HG03045 (cell line): Measurements from ENCODE around the gene CFAP65.

ENCODE experiments used
- ATAC-seq: cut with Tn5 transposase; IDR thresholded peaks from one replicate; pipeline ENCODE4 v1.9.1; 2021; ENCODE audit warnings: mild to moderate bottlenecking, moderate library complexity; ENCODE audit not compliant: unreplicated experiment

The CFAP65 gene

DNA sequence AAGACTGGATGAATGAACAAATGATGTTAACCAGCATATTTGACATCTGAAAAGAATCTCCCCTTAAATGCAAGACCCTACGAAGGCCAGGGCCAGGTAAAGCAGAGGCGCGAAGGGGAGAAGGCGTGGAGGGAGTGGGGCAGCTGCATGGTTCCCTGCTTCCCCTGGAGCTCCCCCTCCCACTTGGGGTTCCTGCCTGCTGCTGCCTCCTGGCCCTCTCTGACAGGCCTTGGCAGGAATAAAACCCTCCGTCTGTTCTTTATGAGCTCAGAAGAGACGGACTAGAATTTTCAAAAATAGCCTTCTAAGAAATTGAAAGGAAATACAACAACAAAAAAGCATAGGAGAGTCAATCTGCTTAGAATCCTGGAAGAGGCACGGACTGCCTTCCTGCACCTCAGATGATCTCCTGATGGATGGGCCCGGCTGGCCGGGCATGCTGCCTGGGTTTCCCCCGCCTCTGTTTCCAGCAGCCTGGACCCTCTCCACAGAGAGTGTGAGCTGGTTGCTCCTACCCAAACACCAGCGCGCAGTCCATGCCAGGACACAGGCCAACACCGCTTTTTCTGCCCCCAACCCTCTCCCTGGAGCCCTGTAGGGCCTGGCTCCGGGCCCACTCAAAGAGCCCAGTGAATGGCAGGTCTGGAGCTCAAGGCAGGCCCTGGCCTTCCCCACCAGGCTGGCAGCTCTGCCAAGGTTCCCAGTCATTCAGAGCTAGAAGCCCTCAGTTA, 23.9 kb downstream of the CFAP65 start:
- ATAC-seq, result no peak

DNA sequence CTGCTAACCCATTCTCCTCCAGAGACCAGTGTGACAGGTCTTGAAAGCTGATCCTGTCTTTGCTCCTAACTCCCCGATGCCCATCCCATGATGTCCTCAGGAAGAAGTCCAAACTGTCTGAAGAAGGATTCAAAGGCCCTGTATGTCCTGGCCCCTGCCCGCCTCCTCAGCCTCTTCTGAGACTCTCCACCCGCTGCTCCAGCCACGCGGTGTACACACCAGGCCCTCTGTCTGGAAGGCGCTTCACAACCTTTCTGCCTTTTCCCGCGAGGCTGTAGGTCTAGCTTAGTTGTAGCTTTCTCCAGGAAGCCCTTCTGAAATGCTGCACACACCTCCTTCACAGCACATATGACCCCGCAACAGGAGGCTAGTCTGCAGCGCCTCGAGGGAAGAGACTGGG, 24.6 kb downstream of the CFAP65 start:
- no peak for ATAC-seq

DNA sequence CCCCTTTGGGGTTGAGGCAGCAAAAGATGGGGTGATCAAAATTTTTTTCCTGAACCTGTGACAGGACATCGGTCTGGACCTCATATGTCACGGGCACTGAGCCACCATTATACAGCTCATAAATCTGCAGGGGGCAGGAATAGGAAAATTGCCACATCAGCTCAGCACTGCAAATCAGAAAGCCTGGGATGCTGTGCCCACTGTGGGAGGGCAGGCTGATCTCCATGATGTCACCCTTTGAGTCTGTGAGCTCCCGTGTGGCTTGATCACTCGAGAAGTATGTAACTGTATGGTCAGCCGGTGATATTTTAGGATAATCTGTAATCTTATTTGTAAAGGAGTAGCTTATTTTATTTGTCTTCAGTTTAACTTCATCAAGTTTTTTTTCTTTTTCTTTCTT, 30.4 kb downstream of the CFAP65 start:
- ATAC-seq, result no peak

DNA sequence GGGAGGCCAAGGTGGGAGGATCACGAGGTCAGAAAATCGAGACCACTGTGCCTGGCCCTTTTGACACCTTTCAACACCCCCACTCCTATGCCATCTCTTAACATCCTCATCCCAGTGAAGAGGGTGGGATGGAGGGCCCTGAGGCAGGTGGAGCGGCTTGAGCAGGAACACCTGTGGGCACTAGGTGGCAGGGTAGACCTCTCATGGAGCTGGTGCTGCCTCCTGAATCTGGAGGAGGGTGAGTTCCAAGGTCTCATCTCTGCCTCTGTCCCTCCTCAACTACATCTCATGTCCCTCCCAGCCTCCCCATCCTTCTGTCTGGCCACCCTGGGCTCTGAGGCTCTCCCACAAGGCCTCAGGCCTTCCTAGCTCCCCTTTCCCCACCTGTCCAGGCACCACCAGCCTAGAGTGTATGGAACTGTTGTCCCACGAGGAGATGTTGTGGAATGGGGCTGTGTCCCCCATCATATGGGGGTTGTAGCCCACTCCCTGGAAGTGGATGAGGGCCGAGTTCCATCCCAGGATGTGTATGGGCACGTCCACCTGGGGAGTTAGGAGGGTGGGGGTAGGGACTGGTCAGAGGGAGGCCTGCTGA, 31.1 kb downstream of the CFAP65 start:
- no peak for ATAC-seq

DNA sequence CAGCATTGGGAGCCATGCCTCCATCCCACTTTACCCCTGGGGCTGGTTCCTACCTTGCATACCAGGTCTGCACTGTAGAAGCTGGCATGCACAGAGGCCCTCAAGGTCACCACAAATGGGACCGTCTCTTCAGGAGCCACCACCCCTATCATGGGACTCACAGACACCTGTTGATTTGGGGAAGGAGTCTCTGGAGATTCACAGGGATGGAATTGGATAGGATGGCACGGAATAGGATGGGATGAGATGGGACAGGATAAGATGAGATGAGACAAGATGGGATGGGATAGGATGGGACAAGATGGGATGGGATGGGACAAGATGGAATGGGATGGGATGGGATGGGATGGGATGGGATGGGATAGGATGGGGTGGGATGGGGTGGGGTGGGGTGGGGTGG, 32.0 kb downstream of the CFAP65 start:
- ATAC-seq, result no peak

DNA sequence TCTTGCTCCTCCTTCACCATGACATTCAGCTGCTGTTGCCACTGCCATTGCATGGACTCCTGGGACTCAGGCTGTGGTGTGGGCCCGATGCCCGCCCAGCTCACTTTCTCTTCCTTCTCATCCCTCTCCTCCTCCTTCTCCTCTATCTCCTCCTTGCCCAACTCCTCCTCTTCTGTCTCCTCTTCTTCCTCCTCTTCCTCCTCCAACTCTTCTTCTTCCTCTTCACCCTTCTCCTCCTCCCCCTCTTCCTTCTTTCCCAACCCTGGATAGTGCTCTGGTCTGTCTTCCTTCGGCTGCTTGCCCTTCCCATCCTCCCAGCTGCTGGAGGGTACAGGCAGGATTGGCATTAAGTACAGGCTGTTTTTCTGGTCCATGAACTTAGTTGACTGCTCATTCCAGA, 37.3 kb downstream of the CFAP65 start:
- no peak for ATAC-seq

DNA sequence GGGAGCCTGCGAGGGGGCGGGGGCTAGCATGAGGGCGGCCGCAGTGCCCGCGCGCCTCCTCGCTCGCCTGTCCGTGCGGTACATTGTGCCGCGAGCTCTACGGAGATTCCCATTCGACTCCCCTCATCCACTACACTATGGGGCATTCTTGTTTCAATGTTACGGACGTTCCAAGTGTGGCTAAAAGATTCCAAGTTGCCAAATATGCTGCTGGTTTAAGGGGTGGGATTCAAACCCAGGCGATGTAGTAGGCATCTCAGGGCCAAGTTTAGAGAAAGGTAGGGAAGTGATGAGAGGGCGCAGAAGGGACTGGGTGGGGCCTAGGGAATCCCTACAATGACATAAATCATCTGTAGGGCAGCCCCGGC, 38.1 kb downstream of the CFAP65 start:
- ATAC-seq, result no peak

DNA sequence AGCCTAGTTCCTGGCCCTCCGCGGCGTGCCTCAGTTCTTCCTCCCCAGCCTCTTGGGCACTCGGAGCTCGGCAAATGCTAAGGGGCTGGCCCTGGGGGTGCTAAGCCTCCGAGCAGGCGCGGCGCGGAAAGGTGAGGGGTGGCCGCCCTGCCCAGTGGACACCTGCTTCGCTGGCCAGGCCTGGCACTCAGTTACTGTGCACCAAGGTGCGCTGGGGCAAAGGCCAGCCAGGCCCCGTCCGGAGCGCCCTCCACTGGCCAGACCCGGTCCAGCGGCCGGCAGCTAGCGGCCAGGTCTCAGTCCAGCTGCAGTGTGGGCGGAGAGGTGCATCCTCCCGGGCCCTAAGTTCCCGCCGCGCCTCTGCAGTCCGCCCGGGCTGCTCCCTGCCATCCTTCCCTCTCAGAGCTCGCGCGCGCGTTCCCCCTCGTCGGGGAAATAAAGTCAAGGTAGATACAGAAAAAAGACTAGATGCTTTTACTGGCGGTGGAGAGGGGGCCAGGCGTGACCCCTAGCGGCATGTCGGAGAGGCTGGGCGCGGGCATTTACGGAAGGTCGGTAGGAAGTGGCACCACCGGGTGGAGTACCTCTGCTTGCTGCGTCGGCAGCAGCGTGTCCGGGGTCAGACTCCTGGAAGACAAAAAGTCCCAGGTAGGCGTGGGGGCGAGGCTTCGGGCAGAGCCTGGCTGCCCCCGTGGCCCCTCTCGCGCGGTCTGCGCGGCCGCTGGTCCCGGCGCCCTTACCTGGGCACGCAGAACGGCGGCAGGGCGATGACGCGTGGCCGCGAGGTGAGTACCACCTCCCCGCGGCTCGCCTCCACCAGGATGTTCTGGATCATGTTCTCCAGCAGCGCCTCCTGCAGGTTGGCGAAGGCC, 38.7 kb downstream of the CFAP65 start:
- ATAC-seq, result no peak

DNA sequence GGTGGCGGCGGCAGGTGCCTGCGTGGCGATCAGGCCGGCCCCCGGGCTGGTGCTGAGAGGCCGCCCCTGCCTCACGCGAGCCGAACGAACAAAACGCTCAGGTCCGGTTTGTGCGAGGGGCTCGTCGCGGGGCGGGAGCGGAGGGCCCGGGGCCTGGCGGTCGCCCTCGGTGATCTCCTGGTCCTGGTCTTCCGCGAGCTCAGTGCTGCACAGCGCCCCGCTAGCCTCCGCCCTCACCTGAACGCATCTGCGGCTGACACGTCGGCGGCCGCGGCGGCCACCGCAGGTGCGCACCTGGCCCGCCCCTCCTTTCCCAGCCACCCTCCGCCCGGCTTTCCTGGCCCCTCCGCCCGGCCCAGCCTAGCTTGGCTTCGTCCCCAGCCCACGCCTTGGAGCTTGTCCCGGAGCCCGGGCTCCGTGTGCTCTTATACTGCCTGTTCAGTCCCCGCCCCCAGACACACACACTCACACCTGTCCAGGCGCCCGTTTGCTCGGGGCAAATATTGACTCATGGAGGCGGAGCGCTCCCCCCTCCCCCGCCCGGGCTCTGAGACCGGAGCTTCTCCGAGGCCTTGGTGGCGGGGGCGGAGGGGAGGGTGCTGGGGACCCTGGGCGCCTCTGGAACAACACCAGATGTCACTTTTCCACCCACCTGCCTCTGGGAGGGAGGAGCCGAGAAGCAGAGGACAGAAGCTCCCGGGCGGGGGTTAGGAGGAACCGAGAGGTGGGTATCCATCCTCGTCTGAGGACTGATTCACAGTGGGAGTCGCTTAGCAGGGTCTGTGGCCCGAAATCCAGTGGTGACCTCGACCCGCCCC, 39.5 kb downstream of the CFAP65 start:
- no peak for ATAC-seq

DNA sequence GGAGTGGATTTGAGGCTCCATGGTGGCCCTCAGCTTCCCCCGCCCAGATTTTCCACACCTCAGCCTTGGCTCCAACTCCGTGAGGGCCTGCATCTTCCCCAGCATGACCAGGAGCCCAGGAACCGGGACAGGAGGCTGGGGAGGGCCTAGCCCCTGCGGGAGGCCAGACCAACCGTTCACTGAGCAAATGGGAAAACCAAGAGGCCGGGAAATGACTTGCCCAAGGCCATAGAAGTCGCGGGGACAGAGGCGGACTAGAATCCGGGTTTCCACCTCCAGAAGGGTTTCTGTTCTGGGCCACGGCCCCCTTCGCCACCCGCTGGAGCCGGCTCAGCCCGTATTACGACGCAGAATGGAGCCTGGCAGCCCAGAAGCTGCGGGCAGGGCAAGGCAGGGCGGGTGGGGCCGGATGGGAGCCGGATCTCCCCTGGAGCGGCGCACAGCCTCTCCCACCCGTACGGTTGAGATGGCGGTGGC, 40.2 kb downstream of the CFAP65 start:
- no peak for ATAC-seq

DNA sequence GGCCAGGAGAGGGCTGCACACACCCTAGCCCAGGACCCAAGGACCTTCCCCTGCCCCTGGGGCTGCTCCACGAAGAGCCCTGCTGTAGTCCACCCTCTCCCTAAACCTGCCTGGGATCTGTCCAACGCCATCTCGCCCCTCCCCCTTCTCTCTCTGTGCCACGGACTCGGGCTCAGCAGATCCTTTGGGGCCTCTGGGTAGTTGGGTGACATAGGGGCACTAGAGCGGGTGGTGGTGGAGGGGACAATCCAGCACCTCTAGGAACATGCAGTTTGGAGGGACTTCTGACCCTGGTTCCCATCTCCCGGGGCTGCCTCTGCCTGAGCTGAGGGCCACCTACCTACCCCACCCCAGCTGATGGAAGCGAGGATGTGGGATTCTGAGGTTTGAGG, 40.8 kb downstream of the CFAP65 start:
- no peak for ATAC-seq

DNA sequence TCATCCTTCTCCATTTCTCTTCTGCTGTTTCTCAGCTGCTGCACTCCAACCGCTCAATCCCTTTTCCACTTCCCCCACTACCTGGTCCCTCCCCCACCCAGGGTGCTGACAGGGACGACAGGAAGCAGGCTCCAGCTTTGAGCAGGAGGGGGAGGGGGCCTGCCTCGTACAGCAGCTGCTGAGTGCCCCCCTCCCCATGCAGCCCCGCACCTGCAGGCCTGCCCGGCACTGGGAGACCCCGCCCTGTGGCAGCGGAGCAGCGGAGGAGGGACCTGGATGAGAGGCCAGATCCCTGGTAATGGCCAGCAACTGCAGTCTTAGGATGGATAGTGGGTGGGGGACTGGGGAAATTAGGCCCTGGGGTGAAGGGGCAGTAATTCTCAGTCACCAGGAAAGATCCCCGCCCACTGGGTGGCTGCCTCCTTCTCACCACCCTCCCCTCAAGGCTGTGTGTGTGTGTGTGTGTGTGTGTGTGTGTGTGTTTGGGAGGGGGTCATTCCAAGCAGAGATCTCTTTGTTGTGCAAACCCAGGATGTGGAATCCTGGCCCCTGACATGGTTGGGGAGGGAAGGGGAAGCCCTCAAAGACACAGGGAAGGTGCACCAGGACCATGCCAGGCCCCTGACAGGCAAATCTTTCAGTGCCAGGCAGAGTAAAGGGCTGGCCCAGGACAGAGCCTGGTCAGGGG, 41.3 kb downstream of the CFAP65 start:
- ATAC-seq, result no peak

DNA sequence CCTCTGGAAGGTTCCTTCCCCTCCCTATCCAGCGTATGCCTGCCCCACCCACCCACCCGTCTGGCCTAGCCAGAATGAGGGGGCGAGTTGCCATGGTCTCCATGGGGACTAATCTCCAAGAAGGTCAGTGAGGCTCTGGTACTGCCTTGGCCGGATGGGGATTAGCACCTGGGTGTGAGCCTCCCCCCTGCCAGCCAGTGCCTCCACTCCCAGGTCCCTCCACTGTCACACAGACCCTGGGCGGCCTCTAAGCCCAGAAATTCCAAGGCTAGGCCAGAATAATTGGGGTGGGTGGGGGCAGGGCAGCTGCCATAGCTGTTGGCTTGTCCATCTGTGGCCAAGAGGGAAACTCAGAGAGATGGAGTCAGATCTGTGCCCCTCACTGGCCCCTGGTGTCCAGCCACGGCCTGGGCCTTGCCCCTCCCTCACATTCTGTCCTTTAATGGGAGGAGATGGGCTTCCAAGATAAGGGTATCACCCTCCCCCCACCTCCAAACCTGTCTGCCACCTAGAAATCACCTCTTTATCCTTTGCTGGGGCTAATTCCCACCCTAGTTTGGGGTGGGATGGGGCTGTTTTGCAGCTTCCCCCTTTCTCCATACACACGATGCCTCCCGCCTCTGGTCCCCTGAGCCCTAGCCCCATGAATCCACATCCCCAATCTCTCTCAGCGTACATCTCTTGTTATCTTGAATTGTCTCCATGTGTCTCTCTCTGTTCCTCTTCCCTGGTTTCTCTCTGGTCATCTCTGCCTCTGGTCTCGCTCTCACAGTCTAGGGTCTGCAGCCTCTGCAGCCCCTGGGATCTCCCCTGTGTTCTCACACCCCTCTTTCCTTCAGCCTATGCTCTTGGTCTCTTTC, 42.1 kb downstream of the CFAP65 start:
- no peak for ATAC-seq

DNA sequence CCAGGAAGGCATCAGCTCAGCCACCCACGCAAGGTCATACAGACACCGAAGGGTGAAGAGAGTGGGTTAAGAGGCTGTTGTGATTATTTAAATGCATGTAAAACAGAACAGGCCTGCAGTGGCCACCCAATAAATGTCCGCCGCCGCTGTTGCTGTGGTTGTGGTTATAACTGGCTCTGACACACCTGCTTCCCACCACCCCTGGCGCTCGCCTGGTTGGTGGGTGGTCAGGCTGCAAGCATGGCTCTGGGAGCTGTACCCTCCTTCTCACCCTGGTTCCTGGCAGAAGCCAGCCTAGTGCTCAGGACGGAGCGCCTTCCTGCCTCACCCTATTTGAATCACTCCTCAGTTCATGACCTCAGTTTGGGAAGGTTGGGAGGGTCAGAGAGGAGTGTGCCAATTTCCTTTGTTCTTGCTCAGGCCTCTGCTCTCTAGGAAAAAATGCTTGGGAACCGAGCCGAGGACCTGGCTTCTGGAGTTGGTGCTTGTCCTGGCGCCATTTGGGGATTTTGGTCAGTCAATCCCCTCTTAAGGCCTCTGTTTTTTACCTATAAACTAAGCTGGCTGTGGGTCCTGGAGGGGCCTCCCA, 42.8 kb downstream of the CFAP65 start:
- no peak for ATAC-seq

DNA sequence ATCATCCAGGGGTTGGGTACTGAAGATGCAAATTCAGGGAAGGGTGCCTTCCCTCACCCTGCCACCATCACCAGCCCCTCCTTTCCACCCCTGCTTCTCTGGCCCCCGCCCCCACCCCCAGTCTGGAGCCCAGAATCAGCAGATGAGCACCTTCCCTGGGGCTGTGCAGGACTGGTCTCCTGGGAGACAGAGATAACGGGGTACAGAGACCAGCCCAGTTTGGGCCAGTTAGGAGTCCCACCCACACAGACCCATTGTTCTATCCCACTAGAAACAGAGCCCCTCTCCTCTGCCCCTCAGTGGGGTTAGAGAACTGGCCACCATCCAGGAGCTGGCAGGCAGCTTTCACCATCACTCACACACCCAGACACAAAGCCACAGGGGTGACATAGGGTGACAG, 43.6 kb downstream of the CFAP65 start:
- no peak for ATAC-seq

DNA sequence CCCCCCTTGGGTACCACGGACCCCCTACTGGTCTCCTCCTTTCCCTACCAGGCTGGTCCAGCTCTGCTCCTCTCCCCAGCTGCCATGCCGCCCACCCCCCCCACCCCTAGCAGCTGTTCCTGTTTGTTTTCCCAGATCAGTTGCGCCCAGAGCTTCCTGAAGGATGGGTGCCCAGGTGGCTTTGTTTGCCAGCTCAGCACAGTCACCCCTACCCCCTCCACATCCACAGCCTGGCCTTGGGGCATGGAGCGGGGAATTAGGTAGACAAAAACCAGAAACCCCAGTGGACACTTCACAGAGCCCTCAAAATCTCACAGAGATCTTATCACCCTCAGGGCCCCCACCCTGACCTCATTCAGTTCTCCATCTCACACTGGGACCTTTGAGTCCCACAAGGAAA, 44.4 kb downstream of the CFAP65 start:
- no peak for ATAC-seq

DNA sequence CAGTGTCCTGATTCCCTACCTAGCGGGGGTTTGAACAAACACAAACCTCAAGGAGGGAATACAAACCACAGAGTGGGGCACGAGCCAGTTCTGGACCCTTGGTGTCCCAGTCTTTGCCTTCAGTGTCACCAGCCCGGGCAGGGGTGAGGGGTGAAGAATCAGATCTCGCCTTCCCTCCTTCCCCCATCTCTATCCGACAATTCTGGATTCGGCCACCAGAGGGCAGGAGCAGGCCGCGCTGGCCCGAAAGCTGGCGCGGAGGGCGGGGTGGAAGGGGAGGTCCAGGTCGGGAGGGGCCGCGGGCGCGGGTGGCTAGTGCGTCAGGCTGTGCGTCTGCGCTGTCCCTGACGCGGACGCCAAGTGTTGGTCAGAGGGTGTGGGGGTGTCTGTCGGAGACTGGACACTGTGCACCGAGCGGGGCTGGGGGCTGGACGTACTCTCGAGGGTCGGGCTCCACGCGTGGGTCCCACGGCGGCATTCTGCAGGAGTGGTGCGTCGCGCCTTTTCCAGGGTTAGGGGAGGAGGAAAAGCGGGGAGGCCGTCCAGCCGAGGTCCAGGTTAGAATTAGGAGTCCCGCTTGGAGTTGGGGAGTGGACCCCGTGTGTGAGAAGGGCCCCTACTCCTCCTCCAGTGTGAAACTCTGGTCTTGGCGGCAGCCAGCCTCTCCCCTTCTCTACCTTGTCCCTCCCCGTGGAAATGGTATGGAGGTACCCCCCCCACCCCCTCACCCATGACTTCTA, 45.2 kb downstream of the CFAP65 start:
- peak; percentile 47 for ATAC-seq

DNA sequence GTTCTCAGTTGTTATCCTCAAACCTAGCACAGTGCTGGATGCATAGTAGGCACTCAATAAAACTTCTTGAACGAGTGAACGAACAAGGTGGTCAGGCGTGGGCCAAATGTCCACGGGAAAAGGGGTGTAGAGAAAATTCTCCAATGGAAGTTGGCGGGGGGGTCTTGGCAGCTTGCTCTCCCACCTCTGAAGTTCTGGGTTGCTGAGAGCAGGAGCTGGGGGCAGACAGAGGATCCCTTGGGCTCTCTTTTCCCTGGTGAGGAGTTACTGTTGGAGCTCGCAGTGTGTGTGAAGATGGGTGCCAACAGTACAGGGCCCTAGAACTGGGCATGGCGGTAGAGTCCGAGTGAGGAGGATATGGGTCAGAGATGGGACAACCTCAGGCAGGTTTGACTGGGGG, 45.8 kb downstream of the CFAP65 start:
- ATAC-seq, result no peak
